ENCODE measurements around the gene GAB1. TPM values are rescaled to one million over a fixed set of nuclear protein-coding genes. Genes with fewer than 3 reads are reported as not detected.

GAB1 gene
- total RNA-seq, 1 donor from 2014 or later, result 1.4 TPM

GRCh38 chr4:143431526-143432257 is 95.0 kb downstream of the GAB1 start:
- no peaks in the 10 kb centered on the region for H3K9me3 Mint-ChIP-seq
- intact Hi-C loops (cut with micrococcal nuclease), result no loop called here
- no peak for DNase-seq (ENCODE audit: low spot score)
- no peaks in the 10 kb centered on the region for H3K4me1 Mint-ChIP-seq (ENCODE audit: low read depth)
- H3K27ac Mint-ChIP-seq, result no peak overlapping the region
- no peak overlapping the region for H3K4me3 Mint-ChIP-seq
- H3K36me3 Mint-ChIP-seq (ENCODE audit: low read depth), result no peaks in the 10 kb centered on the region
- peaks cover 3% of the 10 kb centered on the region for H3K27me3 Mint-ChIP-seq (ENCODE audit: insufficient read depth)

GRCh38 chr4:143432258-143432591 is 95.5 kb downstream of the GAB1 start:
- no peaks in the 10 kb centered on the region for H3K9me3 Mint-ChIP-seq
- no peak for DNase-seq (ENCODE audit: low spot score)
- H3K27me3 Mint-ChIP-seq (ENCODE audit: insufficient read depth), result peaks cover 3% of the 10 kb centered on the region
- no peaks in the 10 kb centered on the region for H3K4me1 Mint-ChIP-seq (ENCODE audit: low read depth)
- H3K4me3 Mint-ChIP-seq, result no peak overlapping the region
- intact Hi-C loops (cut with micrococcal nuclease), result no loop called here
- no peak overlapping the region for H3K27ac Mint-ChIP-seq
- no peaks in the 10 kb centered on the region for H3K36me3 Mint-ChIP-seq (ENCODE audit: low read depth)

- intact Hi-C loops (cut with micrococcal nuclease), result no loop called here
- H3K36me3 Mint-ChIP-seq (ENCODE audit: low read depth), result no peaks in the 10 kb centered on the region
Measured at GRCh38 chr4:143433231-143433630, 96.6 kb downstream of the GAB1 start.

GRCh38 chr4:143435955-143436354 is 99.3 kb downstream of the GAB1 start:
- Mint-ChIP-seq H3K4me1 (ENCODE audit: low read depth) (no peaks in the 10 kb centered on the region), H3K27ac (no peak overlapping the region), H3K36me3 (ENCODE audit: low read depth) (no peaks in the 10 kb centered on the region), H3K9me3 (no peaks in the 10 kb centered on the region), H3K4me3 (no peak overlapping the region), H3K27me3 (ENCODE audit: insufficient read depth) (peaks cover 5% of the 10 kb centered on the region)
- intact Hi-C loops (cut with micrococcal nuclease), result no loop called here
- no peak for DNase-seq (ENCODE audit: low spot score)

More at GRCh38 chr4:143433231-143433630, 96.6 kb downstream of the GAB1 start:
- no peak for DNase-seq (ENCODE audit: low spot score)
- peaks cover 3% of the 10 kb centered on the region for H3K27me3 Mint-ChIP-seq (ENCODE audit: insufficient read depth)
- H3K9me3 Mint-ChIP-seq, result no peaks in the 10 kb centered on the region
- no peaks in the 10 kb centered on the region for H3K4me1 Mint-ChIP-seq (ENCODE audit: low read depth)
- no peak overlapping the region for H3K4me3 Mint-ChIP-seq
- H3K27ac Mint-ChIP-seq, result no peak overlapping the region

GRCh38 chr4:143437476-143437875 is 100.8 kb downstream of the GAB1 start:
- no peak overlapping the region for H3K27ac Mint-ChIP-seq
- no peaks in the 10 kb centered on the region for H3K4me1 Mint-ChIP-seq (ENCODE audit: low read depth)
- intact Hi-C loops (cut with micrococcal nuclease), result no loop called here
- no peak overlapping the region for H3K4me3 Mint-ChIP-seq
- H3K9me3 Mint-ChIP-seq, result no peaks in the 10 kb centered on the region
- no peak for DNase-seq (ENCODE audit: low spot score)
- no peaks in the 10 kb centered on the region for H3K36me3 Mint-ChIP-seq (ENCODE audit: low read depth)
- peaks cover 5% of the 10 kb centered on the region for H3K27me3 Mint-ChIP-seq (ENCODE audit: insufficient read depth)

- no peak for DNase-seq (ENCODE audit: low spot score)
- Mint-ChIP-seq H3K27me3 (ENCODE audit: insufficient read depth) (peaks cover 5% of the 10 kb centered on the region), H3K36me3 (ENCODE audit: low read depth) (no peaks in the 10 kb centered on the region), H3K9me3 (no peaks in the 10 kb centered on the region), H3K4me1 (ENCODE audit: low read depth) (no peaks in the 10 kb centered on the region), H3K27ac (no peak overlapping the region), H3K4me3 (no peak overlapping the region)
- intact Hi-C loops (cut with micrococcal nuclease), result no loop called here
Measured at GRCh38 chr4:143437937-143438336, 101.3 kb downstream of the GAB1 start.

GRCh38 chr4:143438710-143439109 is 102.0 kb downstream of the GAB1 start:
- Mint-ChIP-seq H3K9me3 (no peaks in the 10 kb centered on the region), H3K27me3 (ENCODE audit: insufficient read depth) (peaks cover 2% of the 10 kb centered on the region), H3K27ac (no peak overlapping the region), H3K4me3 (no peak overlapping the region), H3K4me1 (ENCODE audit: low read depth) (no peaks in the 10 kb centered on the region), H3K36me3 (ENCODE audit: low read depth) (no peaks in the 10 kb centered on the region)
- intact Hi-C loops (cut with micrococcal nuclease), result no loop called here
- no peak for DNase-seq (ENCODE audit: low spot score)

GRCh38 chr4:143441109-143441508 is 104.4 kb downstream of the GAB1 start:
- no peak for DNase-seq (ENCODE audit: low spot score)
- H3K9me3 Mint-ChIP-seq, result no peaks in the 10 kb centered on the region
- intact Hi-C loops (cut with micrococcal nuclease), result no loop called here
- no peak overlapping the region for H3K27ac Mint-ChIP-seq
- H3K4me3 Mint-ChIP-seq, result no peak overlapping the region
- H3K36me3 Mint-ChIP-seq (ENCODE audit: low read depth), result no peaks in the 10 kb centered on the region
- H3K4me1 Mint-ChIP-seq (ENCODE audit: low read depth), result no peaks in the 10 kb centered on the region
- H3K27me3 Mint-ChIP-seq (ENCODE audit: insufficient read depth), result peaks cover 5% of the 10 kb centered on the region

GRCh38 chr4:143441678-143442077 is 105.0 kb downstream of the GAB1 start:
- Mint-ChIP-seq H3K27me3 (ENCODE audit: insufficient read depth) (peaks cover 5% of the 10 kb centered on the region), H3K27ac (no peak overlapping the region), H3K36me3 (ENCODE audit: low read depth) (no peaks in the 10 kb centered on the region), H3K4me1 (ENCODE audit: low read depth) (no peaks in the 10 kb centered on the region), H3K4me3 (no peak overlapping the region), H3K9me3 (no peaks in the 10 kb centered on the region)
- intact Hi-C loops (cut with micrococcal nuclease), result no loop called here
- no peak for DNase-seq (ENCODE audit: low spot score)

GRCh38 chr4:143443728-143444127 is 107.1 kb downstream of the GAB1 start:
- H3K4me3 Mint-ChIP-seq, result no peak overlapping the region
- peaks cover 5% of the 10 kb centered on the region for H3K27me3 Mint-ChIP-seq (ENCODE audit: insufficient read depth)
- no peak overlapping the region for H3K27ac Mint-ChIP-seq
- intact Hi-C loops (cut with micrococcal nuclease), result no loop called here
- no peaks in the 10 kb centered on the region for H3K4me1 Mint-ChIP-seq (ENCODE audit: low read depth)
- no peaks in the 10 kb centered on the region for H3K36me3 Mint-ChIP-seq (ENCODE audit: low read depth)
- no peaks in the 10 kb centered on the region for H3K9me3 Mint-ChIP-seq
- no peak for DNase-seq (ENCODE audit: low spot score)

- Mint-ChIP-seq H3K36me3 (ENCODE audit: low read depth) (no peaks in the 10 kb centered on the region), H3K4me3 (no peak overlapping the region)
Measured at GRCh38 chr4:143451186-143451585, 114.5 kb downstream of the GAB1 start.

GRCh38 chr4:143455211-143455610 is 118.5 kb downstream of the GAB1 start:
- no peak for DNase-seq (ENCODE audit: low spot score)
- H3K36me3 Mint-ChIP-seq (ENCODE audit: low read depth), result no peaks in the 10 kb centered on the region
- intact Hi-C loops (cut with micrococcal nuclease), result no loop called here
- H3K27me3 Mint-ChIP-seq (ENCODE audit: insufficient read depth), result peaks cover 2% of the 10 kb centered on the region
- H3K4me3 Mint-ChIP-seq, result no peak overlapping the region
- H3K4me1 Mint-ChIP-seq (ENCODE audit: low read depth), result no peaks in the 10 kb centered on the region
- H3K27ac Mint-ChIP-seq, result no peak overlapping the region
- H3K9me3 Mint-ChIP-seq, result no peaks in the 10 kb centered on the region

More at GRCh38 chr4:143451186-143451585, 114.5 kb downstream of the GAB1 start:
- Mint-ChIP-seq H3K27me3 (ENCODE audit: insufficient read depth) (peaks cover 2% of the 10 kb centered on the region), H3K9me3 (no peaks in the 10 kb centered on the region), H3K27ac (no peak overlapping the region), H3K4me1 (ENCODE audit: low read depth) (no peaks in the 10 kb centered on the region)
- DNase-seq (ENCODE audit: low spot score), result no peak
- intact Hi-C loops (cut with micrococcal nuclease), result no loop called here

GRCh38 chr4:143458966-143459365 is 122.3 kb downstream of the GAB1 start:
- no peaks in the 10 kb centered on the region for H3K9me3 Mint-ChIP-seq
- intact Hi-C loops (cut with micrococcal nuclease), result no loop called here
- DNase-seq (ENCODE audit: low spot score), result no peak
- no peak overlapping the region for H3K4me3 Mint-ChIP-seq
- no peaks in the 10 kb centered on the region for H3K4me1 Mint-ChIP-seq (ENCODE audit: low read depth)
- no peaks in the 10 kb centered on the region for H3K27me3 Mint-ChIP-seq (ENCODE audit: insufficient read depth)
- no peaks in the 10 kb centered on the region for H3K36me3 Mint-ChIP-seq (ENCODE audit: low read depth)
- no peak overlapping the region for H3K27ac Mint-ChIP-seq

Measured in activated T-helper 1 cell treated with anti-CD3 and anti-CD28 coated beads, Interleukin-12 subunit alpha, Interleukin-12 subunit beta, Interleukin-2, Interleukin-4 antibody, amounts not matched to agents 30 ng/mL and 10 ng/mL and 1 ng/mL, durations not matched to agents 14 hours and 24 hours and 36 hours (primary cell).